Neural cell (in vitro differentiated cells): ENCODE results near the gene PLPPR5. TPM values are rescaled to one million over a fixed set of nuclear protein-coding genes. Genes with fewer than 3 reads are reported as not detected.

ENCODE experiments used
- H2AFZ ChIP-seq: fragments of 200-600, 300-800 bp; sonication (generic), shearing (Covaris generic); 2 replicates; pipeline ENCODE4 v1.6.0; 2014; ENCODE audit warnings: low read depth, mild to moderate bottlenecking, antibody characterized with exemption, low read length, moderate library complexity
- H3F3A ChIP-seq: fragments of 200-600 bp; shearing (Covaris generic); 2 replicates; pipeline ENCODE4 v1.6.1; 2016; ENCODE audit warnings: mild to moderate bottlenecking, moderate library complexity, mixed read lengths, antibody characterized with exemption, low read length; ENCODE audit not compliant: insufficient read depth, poor library complexity, severe bottlenecking
- H3K27ac ChIP-seq: fragments of 200-600, 300-800 bp; sonication (generic), shearing (Covaris generic); 2 replicates; pipeline ENCODE4 v1.5.1; 2014; ENCODE audit warnings: mild to moderate bottlenecking, low read length, moderate library complexity
- H3K27me3 ChIP-seq: fragments of 300-800, 200-600 bp; sonication (generic), shearing (Covaris generic); 2 replicates; pipeline ENCODE4 v1.6.0; 2014; ENCODE audit warnings: mild to moderate bottlenecking, low read depth, low read length, moderate library complexity; ENCODE audit not compliant: insufficient read depth
- H3K36me3 ChIP-seq: fragments of 300-800, 200-600 bp; sonication (generic), shearing (Covaris generic); 2 replicates; pipeline ENCODE4 v1.5.1; 2014; ENCODE audit warnings: mild to moderate bottlenecking, antibody characterized with exemption, low read length, moderate library complexity; ENCODE audit not compliant: insufficient read depth
- H3K4me2 ChIP-seq: fragments of 300-800, 200-600 bp; sonication (generic), shearing (Covaris generic); 2 replicates; pipeline ENCODE4 v1.6.0; 2014; ENCODE audit warnings: mild to moderate bottlenecking, low read length
- H3K4me3 ChIP-seq: fragments of 300-800, 200-600 bp; sonication (generic), shearing (Covaris generic); 2 replicates; pipeline ENCODE4 v1.5.1; 2014; ENCODE audit warnings: mild to moderate bottlenecking, low read length, moderate library complexity
- H3K79me2 ChIP-seq: fragments of 200-600 bp; shearing (Covaris generic); replicated peaks from 2 replicates; pipeline ENCODE4 v1.6.0; 2014; ENCODE audit warnings: mild to moderate bottlenecking, low read length, moderate library complexity; ENCODE audit not compliant: insufficient read depth
- H3K9ac ChIP-seq: fragments of 300-800, 200-600 bp; sonication (generic), shearing (Covaris generic); 2 replicates; pipeline ENCODE4 v1.6.1; 2016; ENCODE audit warnings: mild to moderate bottlenecking, low read length, mixed read lengths
- H3K9me2 ChIP-seq: fragments of 200-600 bp; shearing (Covaris generic); 2 replicates; pipeline ENCODE4 v1.6.1; 2016; ENCODE audit warnings: mild to moderate bottlenecking, low read length, mixed read lengths; ENCODE audit not compliant: insufficient read depth
- H3K9me3 ChIP-seq: fragments of 200-600, 300-800 bp; sonication (generic), shearing (Covaris generic); 2 replicates; pipeline ENCODE4 v1.6.1; 2016; ENCODE audit warnings: mild to moderate bottlenecking, mixed run types, low read length, moderate library complexity, mixed read lengths
- H4K20me1 ChIP-seq: fragments of 200-600 bp; shearing (Covaris generic); 2 replicates; pipeline ENCODE4 v1.6.1; 2016; ENCODE audit warnings: mild to moderate bottlenecking, mixed run types; ENCODE audit not compliant: insufficient read depth
- EP300 ChIP-seq: fragments of 450-650 bp; conservative IDR thresholded peaks from 2 replicates; pipeline ENCODE4 v1.6.1; 2014; ENCODE audit warnings: antibody characterized with exemption, mild to moderate bottlenecking, moderate library complexity; ENCODE audit not compliant: poor library complexity, severe bottlenecking
- EZH2 ChIP-seq: fragments of 200-600, 300-800 bp; shearing (Covaris generic), sonication (generic); IDR thresholded peaks from 2 replicates; pipeline ENCODE4 v1.6.1; 2014; ENCODE audit warnings: antibody characterized with exemption, low read length, borderline replicate concordance, mild to moderate bottlenecking; ENCODE audit not compliant: insufficient read depth, poor library complexity, severe bottlenecking
- MXI1 ChIP-seq: fragments of 450-650 bp; conservative IDR thresholded peaks from 2 replicates; pipeline ENCODE4 v1.6.1; 2014; ENCODE audit warnings: antibody characterized with exemption, mild to moderate bottlenecking; ENCODE audit not compliant: poor library complexity, severe bottlenecking
- POLR2AphosphoS5 ChIP-seq: IDR thresholded peaks from 2 replicates; pipeline ENCODE4 v1.6.1; 2012
- RAD21 ChIP-seq: fragments of 450-650 bp; conservative IDR thresholded peaks from 2 replicates; pipeline ENCODE4 v1.6.1; 2014; ENCODE audit warnings: antibody characterized with exemption, mild to moderate bottlenecking, moderate library complexity
- SMC3 ChIP-seq: fragments of 450-650 bp; conservative IDR thresholded peaks from 2 replicates; pipeline ENCODE4 v1.6.1; 2014; ENCODE audit warnings: antibody characterized with exemption, mild to moderate bottlenecking, moderate library complexity; ENCODE audit not compliant: poor library complexity
- TAF1 ChIP-seq: IDR thresholded peaks from 2 replicates; pipeline ENCODE4 v1.6.1; 2012; ENCODE audit warnings: low read depth
- polyA plus RNA-seq: library from polyadenylated mRNA; depleted of rRNA; stranded (reverse); fragments of >200 nt; gene quantifications from 2 replicates; pipeline ENCODE4 v1.2.3, GENCODE V29; 2014
- TF ChIP-seq, protein P1 (sequence below): IDR thresholded peaks from 2 replicates; pipeline ENCODE4 v1.6.1; 2012; ENCODE audit warnings: borderline replicate concordance
- TF ChIP-seq, protein P2 (sequence below): fragments of 450-650 bp; IDR thresholded peaks from 2 replicates; pipeline ENCODE4 v1.5.1; 2014; ENCODE audit warnings: antibody characterized with exemption, mild to moderate bottlenecking, moderate library complexity; ENCODE audit not compliant: poor library complexity, severe bottlenecking

PLPPR5 gene
- polyA plus RNA-seq, 1 donor from 2014 or later = 21.9 TPM

DNA sequence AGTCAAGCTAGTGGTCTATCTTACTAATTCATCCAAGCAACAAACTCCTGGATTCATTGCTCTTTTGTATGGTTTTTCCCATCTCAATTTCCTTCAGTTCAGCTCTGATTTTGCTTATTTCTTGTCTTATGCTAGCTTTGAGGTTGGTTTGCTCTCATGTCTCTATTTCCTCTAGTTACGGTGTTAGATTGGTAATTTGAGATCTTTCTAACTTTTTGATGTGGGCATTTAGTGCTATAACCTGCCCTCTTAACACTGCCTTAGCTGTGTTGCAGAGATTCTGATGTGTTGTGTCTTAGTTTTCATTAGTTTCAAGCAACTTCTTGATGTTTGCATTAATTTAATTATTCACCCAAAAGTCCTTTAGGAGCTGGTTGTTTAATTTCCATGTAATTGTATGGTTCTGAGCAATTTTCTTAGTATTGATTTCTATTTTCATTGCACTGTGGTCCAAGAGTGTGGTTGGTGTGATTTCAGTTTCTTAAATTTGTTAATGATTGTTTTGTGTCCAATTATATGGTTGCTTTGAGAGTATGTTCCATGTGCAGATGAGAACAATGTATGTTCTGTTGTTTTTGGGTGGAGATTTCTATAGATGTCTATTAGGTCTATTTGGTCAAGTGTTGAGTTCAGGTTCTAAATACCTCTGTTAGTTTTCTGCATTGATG, 154.6 kb downstream of the PLPPR5 start:
- Histone ChIP-seq H3K4me3 (no peak overlapping the region), H3K9ac (no peak overlapping the region), H3K36me3 (no peaks in the 10 kb centered on the region), H3K4me2 (no peak overlapping the region), H4K20me1 (no peaks in the 10 kb centered on the region), H3K27me3 (no peaks in the 10 kb centered on the region), H3K9me2 (no peaks in the 10 kb centered on the region), H3K79me2 (no peaks in the 10 kb centered on the region), H2AFZ (no peak overlapping the region), H3F3A (no peaks in the 10 kb centered on the region), H3K9me3 (no peaks in the 10 kb centered on the region), H3K27ac (no peak overlapping the region)
- TF ChIP-seq TAF1 = no peak
- TF ChIP-seq POLR2AphosphoS5 = no peak
- TF ChIP-seq EP300 = no peak
- no peak for TF ChIP-seq SMC3
- TF ChIP-seq, protein P1, sequence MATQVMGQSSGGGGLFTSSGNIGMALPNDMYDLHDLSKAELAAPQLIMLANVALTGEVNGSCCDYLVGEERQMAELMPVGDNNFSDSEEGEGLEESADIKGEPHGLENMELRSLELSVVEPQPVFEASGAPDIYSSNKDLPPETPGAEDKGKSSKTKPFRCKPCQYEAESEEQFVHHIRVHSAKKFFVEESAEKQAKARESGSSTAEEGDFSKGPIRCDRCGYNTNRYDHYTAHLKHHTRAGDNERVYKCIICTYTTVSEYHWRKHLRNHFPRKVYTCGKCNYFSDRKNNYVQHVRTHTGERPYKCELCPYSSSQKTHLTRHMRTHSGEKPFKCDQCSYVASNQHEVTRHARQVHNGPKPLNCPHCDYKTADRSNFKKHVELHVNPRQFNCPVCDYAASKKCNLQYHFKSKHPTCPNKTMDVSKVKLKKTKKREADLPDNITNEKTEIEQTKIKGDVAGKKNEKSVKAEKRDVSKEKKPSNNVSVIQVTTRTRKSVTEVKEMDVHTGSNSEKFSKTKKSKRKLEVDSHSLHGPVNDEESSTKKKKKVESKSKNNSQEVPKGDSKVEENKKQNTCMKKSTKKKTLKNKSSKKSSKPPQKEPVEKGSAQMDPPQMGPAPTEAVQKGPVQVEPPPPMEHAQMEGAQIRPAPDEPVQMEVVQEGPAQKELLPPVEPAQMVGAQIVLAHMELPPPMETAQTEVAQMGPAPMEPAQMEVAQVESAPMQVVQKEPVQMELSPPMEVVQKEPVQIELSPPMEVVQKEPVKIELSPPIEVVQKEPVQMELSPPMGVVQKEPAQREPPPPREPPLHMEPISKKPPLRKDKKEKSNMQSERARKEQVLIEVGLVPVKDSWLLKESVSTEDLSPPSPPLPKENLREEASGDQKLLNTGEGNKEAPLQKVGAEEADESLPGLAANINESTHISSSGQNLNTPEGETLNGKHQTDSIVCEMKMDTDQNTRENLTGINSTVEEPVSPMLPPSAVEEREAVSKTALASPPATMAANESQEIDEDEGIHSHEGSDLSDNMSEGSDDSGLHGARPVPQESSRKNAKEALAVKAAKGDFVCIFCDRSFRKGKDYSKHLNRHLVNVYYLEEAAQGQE = no peak
- TF ChIP-seq RAD21 = no peak
- TF ChIP-seq, protein P2, sequence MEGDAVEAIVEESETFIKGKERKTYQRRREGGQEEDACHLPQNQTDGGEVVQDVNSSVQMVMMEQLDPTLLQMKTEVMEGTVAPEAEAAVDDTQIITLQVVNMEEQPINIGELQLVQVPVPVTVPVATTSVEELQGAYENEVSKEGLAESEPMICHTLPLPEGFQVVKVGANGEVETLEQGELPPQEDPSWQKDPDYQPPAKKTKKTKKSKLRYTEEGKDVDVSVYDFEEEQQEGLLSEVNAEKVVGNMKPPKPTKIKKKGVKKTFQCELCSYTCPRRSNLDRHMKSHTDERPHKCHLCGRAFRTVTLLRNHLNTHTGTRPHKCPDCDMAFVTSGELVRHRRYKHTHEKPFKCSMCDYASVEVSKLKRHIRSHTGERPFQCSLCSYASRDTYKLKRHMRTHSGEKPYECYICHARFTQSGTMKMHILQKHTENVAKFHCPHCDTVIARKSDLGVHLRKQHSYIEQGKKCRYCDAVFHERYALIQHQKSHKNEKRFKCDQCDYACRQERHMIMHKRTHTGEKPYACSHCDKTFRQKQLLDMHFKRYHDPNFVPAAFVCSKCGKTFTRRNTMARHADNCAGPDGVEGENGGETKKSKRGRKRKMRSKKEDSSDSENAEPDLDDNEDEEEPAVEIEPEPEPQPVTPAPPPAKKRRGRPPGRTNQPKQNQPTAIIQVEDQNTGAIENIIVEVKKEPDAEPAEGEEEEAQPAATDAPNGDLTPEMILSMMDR = no peak
- no peak for TF ChIP-seq MXI1
- TF ChIP-seq EZH2 = no peak

DNA sequence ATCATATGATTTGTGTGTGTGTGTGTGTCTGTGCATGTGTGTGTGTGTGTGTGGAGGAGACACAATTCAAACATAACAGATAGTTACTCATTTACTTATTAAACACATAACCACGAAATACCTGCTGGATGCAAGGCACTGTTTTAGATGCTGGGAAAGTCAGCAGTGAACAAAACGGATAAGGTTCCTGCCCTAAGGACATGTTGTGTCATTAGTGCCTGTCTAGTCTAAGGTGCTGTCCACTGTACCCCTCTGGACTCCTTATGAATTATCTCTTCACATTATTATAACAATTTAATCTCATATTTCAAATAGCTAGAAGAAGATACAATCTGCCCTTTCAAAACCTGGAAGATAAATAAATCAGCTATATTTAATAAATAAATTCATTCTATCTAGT, 162.4 kb downstream of the PLPPR5 start:
- no peaks in the 10 kb centered on the region for H3K36me3 ChIP-seq
- H3F3A ChIP-seq = no peaks in the 10 kb centered on the region
- TF ChIP-seq TAF1 (no peak), EZH2 (no peak), RAD21 (no peak), SMC3 (no peak), EP300 (no peak), POLR2AphosphoS5 (no peak), MXI1 (no peak)
- TF ChIP-seq, protein P2 = no peak
- TF ChIP-seq, protein P1 = no peak
- no peaks in the 10 kb centered on the region for H4K20me1 ChIP-seq
- no peak overlapping the region for H3K4me2 ChIP-seq
- no peak overlapping the region for H3K27ac ChIP-seq
- no peak overlapping the region for H3K4me3 ChIP-seq
- no peaks in the 10 kb centered on the region for H3K79me2 ChIP-seq
- H3K9me2 ChIP-seq = no peaks in the 10 kb centered on the region
- H3K27me3 ChIP-seq = no peaks in the 10 kb centered on the region
- no peaks in the 10 kb centered on the region for H3K9me3 ChIP-seq
- H3K9ac ChIP-seq = no peak overlapping the region
- H2AFZ ChIP-seq = no peak overlapping the region
